NCI-H1092 treated with DMSO at 0.1 percent for 48 hours (cell line): ENCODE results near the gene RIMBP2.
A peak's percentile ranks its signal among the peaks of the same experiment; 100 is the strongest.
"Not testable (repeated sequence)": the region's sequence is repeated elsewhere in the genome, so short reads cannot be mapped to it uniquely, and the experiment has no call there.

Experiments
- DNase-seq: peaks from one replicate; lab custom pipeline; 2025; lab: John Stamatoyannopoulos, UW

Gene RIMBP2

DNA sequence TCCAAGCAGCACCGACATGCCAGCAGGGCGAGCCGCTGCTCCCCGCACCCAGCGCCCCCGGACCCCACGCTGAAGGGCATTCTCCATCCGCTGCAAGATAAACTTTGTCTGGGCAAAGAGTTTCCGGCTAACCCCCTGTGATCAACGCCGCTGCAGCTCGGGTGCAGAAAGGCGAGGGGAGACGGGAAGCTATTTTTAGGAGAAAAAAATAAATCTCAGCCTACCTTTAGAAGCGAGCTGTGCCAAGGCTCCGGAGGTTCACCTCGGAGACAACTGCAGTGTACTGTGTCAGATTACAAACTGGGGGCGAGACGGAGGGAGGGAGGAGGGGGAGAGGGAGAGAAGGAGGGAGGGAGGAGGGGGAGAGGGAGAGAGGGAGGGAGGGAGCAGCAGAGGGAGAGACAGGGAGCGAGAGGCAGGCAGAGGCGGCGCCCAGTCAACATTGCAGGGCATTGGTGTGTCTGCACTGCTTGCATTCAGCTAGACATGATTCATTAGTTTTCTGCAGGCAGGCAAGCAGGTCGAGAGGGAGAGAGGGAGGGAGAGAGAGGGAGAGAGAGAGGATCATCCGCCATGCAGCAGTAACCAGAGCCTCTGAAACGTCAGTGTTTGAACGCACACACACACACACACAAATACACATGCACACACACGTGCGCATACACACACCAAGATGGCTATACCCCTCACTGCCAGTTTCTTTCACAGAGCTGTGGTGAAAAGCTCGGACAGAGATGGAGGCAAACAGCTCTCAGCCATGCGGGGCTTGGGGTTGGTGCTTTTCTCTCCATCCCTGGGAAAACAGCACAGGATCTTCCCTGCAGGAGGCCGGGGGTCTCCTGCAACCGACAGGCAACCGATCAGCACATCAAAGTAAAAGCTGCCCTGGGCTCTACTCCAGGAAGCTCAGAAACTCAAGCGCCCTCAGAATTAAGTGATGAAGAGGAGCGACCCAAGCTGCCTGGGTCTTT is at the start of gene RIMBP2:
TSS of gene RIMBP2 (minus strand) at position 302 of the 971 bp plus-strand sequence. CDS start 237,286 bp downstream, outside the sequence.
- DNase-seq, result peak; percentile 68

GRCh38 chr12:130765186-130765659 is 49.1 kb upstream of the RIMBP2 start:
- DNase-seq, result no peak

GRCh38 chr12:130764475-130765185 is 48.5 kb upstream of the RIMBP2 start:
- DNase-seq, result no peak

DNA sequence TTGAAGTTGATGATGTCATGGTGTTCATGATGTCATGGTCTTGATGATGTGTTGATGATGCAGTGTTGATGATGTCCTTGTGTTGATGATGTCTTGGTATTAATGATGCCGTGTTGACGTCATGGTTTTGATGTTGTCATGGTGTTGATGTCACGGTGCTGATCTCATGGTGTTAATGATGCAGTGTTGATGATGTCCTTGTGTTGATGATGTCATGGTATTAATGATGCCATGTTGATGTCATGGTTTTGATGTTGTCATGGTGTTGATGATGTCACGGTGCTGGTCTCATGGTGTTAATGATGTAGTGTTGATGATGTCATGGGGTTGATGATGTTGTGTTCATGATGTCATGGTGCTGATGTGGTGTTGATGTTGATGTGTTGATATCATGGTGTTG is 48.0 kb upstream of the RIMBP2 start:
- DNase-seq, result no peak

DNA sequence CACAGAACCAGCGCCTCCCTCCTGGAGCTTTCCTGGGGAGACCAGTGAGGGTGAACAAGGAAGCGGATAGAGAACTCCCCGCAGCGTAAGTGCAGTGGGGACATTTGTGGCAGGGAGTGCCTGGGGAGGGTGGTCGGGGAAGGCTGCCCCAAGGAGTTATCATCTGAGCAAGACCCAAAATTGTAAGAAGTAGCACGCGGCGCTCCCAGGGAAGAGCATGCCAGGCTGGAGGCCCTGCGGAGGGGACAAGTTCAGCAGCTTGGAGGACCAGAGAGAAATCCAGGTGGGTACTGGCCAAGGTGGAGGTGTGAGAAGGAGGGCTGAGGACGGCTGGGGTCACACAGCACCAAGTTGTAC is 46.2 kb upstream of the RIMBP2 start:
- DNase-seq, result no peak

- peak; percentile 37 for DNase-seq
These were observed 45.6 kb upstream of the RIMBP2 start for GRCh38 chr12:130761537-130762318.

DNA sequence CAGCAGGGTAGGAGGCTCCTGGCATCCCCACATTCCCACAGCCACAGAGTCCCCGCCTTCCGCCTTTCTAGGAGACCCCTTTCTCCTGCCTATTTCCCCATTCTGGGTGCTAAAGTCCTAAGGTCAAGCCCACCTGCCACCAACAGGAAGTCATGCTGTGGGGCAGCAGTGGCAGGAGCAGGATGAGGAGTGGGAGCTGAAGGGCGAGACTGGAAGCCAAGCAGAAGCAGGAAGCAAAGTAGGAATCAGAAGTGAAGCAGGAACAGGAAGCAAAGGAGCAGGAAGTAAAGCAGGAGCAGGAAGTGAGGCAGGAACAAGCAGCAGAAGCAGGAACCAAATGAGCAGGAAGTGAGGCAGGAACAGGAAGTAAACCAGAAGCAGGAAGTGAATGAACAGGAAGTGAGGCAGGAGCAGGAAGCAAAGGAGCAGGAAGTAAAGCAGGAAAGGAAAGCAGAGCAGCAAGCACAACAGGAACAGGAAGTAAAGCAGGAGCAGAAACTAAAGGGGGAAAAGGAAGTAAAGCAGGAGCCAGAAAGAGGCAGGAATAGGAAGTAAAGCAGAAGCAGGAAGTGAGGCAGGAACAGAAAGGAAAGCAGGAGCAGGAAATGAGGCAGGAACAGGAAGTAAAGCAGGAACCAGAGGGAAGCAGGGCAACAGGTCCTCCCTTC is 38.3 kb upstream of the RIMBP2 start:
- no peak for DNase-seq

DNA sequence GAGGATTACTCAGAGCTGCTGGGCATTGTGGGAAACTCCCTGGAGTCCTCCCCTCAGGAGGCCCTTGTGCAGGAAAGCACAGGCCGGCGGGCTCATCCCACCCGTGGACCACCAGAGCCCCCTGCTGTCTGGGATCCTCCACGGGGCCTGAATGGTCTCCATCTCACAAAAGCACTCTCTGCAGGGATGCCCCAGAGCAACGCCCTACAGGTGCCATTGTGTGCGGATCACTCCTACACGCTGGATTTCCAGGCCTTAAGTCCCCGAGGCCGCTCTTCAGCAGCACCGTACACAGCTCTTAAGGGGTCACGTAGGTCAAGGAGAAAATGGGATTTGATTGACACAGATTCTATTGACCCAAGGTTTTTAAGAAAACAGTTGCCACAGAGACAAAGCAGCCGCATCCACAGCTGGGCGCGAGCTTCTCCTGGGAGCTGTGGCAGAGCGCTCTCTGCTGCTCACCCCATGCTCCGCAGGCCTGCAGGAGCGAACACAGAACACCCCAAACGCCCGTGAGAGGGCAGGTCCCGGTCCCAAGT is 36.7 kb upstream of the RIMBP2 start:
- DNase-seq, result peak; percentile 36

GRCh38 chr12:130752037-130752436 is 35.9 kb upstream of the RIMBP2 start:
- not testable (repeated sequence) for DNase-seq

- no peak for DNase-seq
These were observed 32.7 kb upstream of the RIMBP2 start for GRCh38 chr12:130748786-130749185.

- peak; percentile 82 for DNase-seq
These were observed 32.0 kb upstream of the RIMBP2 start for GRCh38 chr12:130747867-130748740.

DNA sequence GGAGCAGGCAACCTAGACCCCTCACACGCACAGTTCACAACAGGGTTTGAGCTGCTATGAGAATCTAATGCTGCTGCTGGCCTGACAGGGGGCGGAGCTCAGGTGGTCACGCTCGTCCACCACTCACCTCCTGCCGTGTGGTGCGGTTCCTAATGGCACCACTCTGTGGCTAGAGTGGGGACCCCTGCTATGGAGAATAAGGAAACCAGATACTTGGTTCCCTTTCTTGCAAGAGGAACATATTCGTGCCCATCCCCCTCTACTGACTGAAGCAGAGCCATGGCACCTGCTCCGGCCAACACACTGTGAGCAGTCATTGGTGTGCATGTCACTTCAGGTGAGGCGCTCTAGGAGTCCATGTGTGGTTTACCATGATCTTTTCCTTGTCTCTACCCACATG is 30.4 kb upstream of the RIMBP2 start:
- DNase-seq, result no peak

DNA sequence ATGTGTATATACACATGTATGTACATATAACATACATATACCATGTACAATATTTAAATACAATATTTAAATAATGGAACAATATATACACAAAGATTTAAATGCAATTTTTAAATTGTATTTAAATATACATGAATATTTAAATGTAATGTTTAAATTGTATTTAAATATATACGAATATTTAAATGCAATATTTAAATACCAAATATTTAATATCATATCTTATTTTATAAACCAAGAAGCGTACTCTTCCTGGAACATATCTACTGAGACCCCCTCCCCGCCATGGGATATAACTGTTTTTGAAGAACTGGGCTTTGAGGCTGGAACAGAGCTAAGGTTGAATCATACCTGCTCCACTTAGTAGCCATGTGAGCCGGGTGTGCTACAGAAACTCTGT is 29.8 kb upstream of the RIMBP2 start:
- DNase-seq, result no peak

DNA sequence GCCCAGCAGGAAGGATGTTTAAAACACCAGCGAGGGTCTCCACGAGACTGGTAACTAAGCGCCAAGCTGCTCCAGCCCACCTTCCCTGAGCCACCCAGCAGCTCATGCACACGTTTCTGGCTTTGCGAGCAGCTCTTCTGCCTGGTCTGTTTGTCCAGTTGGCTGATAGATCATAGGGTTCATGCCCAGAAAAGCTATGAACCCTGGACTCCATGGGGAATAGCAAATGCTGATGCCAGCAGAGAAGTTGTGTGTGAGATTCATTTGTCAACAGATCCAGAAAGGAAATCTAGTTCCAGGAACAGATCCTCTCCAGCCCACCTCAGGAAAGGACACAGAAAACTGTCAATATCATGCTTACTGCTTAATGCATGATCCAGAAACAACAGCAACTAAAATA is 28.2 kb upstream of the RIMBP2 start:
- DNase-seq, result no peak

DNA sequence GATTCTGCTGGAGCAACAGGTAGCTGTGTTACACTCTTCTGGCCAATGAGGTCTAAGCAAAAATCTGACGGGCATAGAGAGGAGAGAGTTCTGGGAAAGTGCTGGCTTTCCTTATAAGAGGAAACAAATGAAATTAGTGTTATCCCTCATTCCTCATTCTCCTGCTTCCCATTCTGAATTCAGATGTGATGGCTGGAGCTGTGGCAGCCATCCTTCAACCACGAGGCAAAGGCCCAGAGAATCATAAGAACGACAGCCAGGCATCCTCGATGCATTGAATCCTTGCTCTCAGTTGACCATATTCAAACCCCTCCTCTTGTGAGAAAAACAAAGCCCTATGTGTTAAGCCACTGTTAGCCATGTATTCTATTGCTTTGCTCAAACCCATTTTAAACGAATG is 27.5 kb upstream of the RIMBP2 start:
- no peak for DNase-seq

DNA sequence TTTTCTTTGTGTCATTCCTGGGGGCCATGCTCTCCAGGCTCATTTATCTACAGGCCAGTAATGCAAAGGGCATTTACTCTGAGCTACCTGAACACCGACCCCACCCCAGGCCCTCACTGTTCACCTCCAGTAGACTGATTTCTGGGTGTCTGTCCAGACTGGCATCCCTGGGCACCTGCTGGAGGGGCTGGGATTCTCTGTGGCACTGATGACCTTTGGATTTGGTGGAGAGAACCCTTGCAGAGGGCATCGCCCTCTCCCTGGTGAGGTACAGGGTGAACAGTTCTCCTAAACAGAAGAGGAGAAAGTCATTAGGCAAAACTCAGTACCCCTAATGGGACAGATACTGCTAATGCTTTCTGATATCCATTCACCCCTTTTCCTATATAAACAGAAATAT is 27.1 kb upstream of the RIMBP2 start:
- DNase-seq, result no peak

DNA sequence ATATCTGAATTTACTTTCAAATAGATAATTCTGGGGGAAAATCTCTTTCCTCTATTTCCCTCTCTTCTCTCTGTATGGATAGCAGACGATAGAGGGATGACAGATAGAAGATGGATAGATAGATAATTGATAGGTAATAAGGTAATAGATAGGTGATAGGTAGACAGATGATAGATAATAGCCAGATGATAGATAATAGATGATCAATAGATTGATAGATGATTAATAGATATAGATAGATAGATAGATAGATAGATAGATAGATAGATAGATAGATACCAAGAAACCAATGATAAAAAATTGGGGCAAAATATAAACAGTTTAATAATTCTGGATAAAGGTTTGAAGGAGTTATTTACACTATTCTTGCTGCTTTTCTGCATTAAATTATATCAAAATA is 26.6 kb upstream of the RIMBP2 start:
- no peak for DNase-seq

DNA sequence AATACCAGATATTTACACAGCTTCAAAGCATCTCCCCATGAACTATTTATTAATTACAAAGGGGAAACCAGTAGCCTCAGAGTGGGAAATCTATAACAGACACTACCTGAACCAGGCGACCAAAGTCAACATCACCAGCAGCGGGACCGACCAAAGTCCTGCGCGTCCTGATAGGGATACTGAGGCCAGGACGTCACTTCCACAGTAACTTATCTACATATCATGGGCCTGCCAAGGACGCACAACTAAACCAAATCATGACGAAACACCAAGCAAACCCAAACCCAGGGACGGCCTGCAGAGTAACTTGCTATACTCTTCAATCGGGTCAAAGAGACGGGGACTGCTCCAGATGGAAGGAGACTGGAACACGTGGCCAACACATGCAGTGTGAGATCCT is 26.0 kb upstream of the RIMBP2 start:
- DNase-seq, result no peak

DNA sequence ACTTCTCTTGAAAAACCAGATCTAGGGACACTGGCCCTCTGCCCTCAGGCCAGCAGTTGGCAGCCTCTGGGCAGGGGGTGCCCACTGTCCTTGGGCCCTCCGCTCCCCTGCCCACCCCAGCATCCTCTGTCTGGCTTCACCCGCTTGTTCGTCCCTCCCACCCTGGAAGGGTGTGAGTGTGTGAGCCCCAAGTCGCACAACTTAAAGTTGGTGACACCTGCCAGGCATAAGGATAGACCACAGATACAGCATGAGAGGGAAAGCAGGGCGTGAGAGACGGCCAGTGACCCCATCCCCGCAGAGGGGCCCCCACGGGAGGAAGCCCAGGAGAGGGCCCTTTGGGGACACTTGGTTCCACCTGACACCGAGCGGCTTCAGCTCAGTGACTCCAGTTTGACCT is 23.5 kb upstream of the RIMBP2 start:
- DNase-seq, result no peak

DNA sequence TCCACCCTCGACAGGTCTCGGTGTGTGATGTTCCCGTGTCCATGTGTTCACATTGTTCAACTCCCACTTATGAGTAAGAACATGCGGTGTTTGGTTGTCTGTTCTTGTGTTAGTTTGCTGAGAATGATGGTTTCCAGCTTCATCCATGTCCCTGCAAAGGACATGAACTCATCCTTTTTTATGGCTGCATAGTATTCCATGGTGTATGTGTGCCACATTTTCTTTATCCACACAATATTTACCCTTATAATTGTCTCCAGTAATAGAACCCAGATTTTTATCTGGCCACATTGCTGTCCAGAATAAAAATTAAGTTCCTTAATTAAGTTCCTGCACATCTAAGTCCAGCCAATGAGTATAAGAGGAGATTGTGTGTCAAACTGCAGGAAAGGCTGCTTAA is 22.3 kb upstream of the RIMBP2 start:
- DNase-seq, result not testable (repeated sequence)
